ENCODE results near the gene EXOC3L4. TPM values are rescaled to one million over a fixed set of nuclear protein-coding genes. Genes with fewer than 3 reads are reported as not detected.

Gene EXOC3L4
- total and polyA plus RNA-seq, 2 of the 8 experiments (the other 6 are each of a cell fraction or from before 2014, with no cell fraction given) = 0.45 to 0.57 TPM

- no peak for FAIRE-seq
- Histone ChIP-seq H3K36me3 (ENCODE audit: control insufficient read depth in 2 of 4, insufficient read depth in 4 of 4, low read length in 3 of 4) (no peaks in the 10 kb centered on the region), H3K9ac (replicated peaks in 1 of 4; ENCODE audit: extremely low read depth in 1 of 4, low read depth in 3 of 4, low read length in 3 of 4) (no peak overlapping the region), H3K23ac (ENCODE audit: insufficient read length) (no peak overlapping the region), H3K14ac (ENCODE audit: insufficient read length) (no peak overlapping the region), H2AFZ (ENCODE audit: low read length) (0 out of 2 replicates have a peak overlapping the region, but pooled peaks have one; percentile 33), H2AK5ac (ENCODE audit: low read depth, low read length) (no peak overlapping the region), H2BK15ac (ENCODE audit: low read length) (peak overlapping the region; percentile 72; the same call in 1 of the 2 replicates), H3K9me3 (ENCODE audit: insufficient read depth in 2 of 2, low read depth in 1 of 2, low read length in 1 of 2) (no peaks in the 10 kb centered on the region), H4K20me1 (replicated peaks in 1 of 2; ENCODE audit: control insufficient read depth in 1 of 2, insufficient read depth in 2 of 2, low read length in 2 of 2) (peaks cover 0 to 1% of the 10 kb centered on the region in 2 experiments), H2BK5ac (ENCODE audit: low read depth, low read length) (peak overlapping the region; percentile 66; the same call in 1 of the 2 replicates), H3K79me2 (ENCODE audit: control insufficient read depth in 1 of 2, insufficient read depth in 2 of 2, low read length in 2 of 2) (no peaks in the 10 kb centered on the region), H3K23me2 (ENCODE audit: low read depth, low read length) (no peaks in the 10 kb centered on the region), H3K27me3 (replicated peaks in 1 of 4; ENCODE audit: control insufficient read depth in 3 of 4, extremely low read depth in 1 of 4, insufficient read depth in 3 of 4, low read length in 3 of 4) (no peaks in the 10 kb centered on the region), H4K8ac (ENCODE audit: extremely low read depth, insufficient read depth, low read length) (peak overlapping the region; percentile 39; the same call in 1 of the 2 replicates), H3K4me1 (replicated peaks in 1 of 4; ENCODE audit: control insufficient read depth in 3 of 4, insufficient read depth in 4 of 4, low read length in 3 of 4) (peaks cover 0 to 5% (median 4%) of the 10 kb centered on the region in 4 experiments; a peak in 3 of 7 replicates), H2BK12ac (ENCODE audit: low read depth, low read length) (peak overlapping the region; percentile 84; the same call in 1 of the 2 replicates), H3K4me3 (ENCODE audit: extremely low read depth in 1 of 4, insufficient read depth in 2 of 4, low read depth in 3 of 4, low read length in 4 of 4) (no peak overlapping the region), H2BK120ac (replicated peaks; ENCODE audit: low read depth, low read length) (no peak overlapping the region), H3K4ac (replicated peaks; ENCODE audit: insufficient read length, low read depth, low read length) (no peak overlapping the region), H4K5ac (ENCODE audit: insufficient read length, low read depth, low read length) (no peak overlapping the region), H2BK20ac (ENCODE audit: low read length) (no peak overlapping the region), H3K27ac (ENCODE audit: low read depth, low read length) (no peak overlapping the region), H3K79me1 (ENCODE audit: low read depth, low read length) (no peaks in the 10 kb centered on the region), H3K18ac (ENCODE audit: extremely low read depth, low read length) (peak overlapping the region; percentile 32; the same call in 1 of the 2 replicates), H3K4me2 (ENCODE audit: insufficient read depth in 1 of 2, low read depth in 2 of 2, low read length in 2 of 2) (no peak overlapping the region), H3K56ac (replicated peaks; ENCODE audit: insufficient read length, low read depth, low read length) (no peak overlapping the region), H4K91ac (replicated peaks; ENCODE audit: insufficient read length, low read length) (no peak overlapping the region)
- POLR2A ChIA-PET (ENCODE audit: partially characterized antibody) = interaction anchor here (0.6 to 1.7 kb wide), 4 partner anchors 14 to 187 kb away, joined by 3 to 4 read pairs (median 4); no protein-coding TSS in a partner anchor
- DNase-seq (ENCODE audit: low read depth in 1 of 2, low spot score in 2 of 2) = no peak
- WGBS, 2 experiments (ENCODE audit: extremely low coverage in 1 of 2, insufficient coverage in 1 of 2, insufficient read length in 1 of 2, insufficient replicate concordance in 2 of 2, low coverage in 1 of 2, low lambda C conversion rate in 2 of 2, missing lambda C conversion rate in 1 of 2) = 77% methylated on average over 16 of the region's 21 CpGs; no CpG with 5 or more reads in 1 of the 2 experiments
- CTCF ChIA-PET (ENCODE audit: partially characterized antibody) = interaction anchor here (0.5 to 2.1 kb wide), 20 partner anchors 9 to 135 kb away, joined by 3 to 18 read pairs (median 4); no protein-coding TSS in a partner anchor
- no peak for TF ChIP-seq BRCA1 (IDR thresholded peaks at IDR 0.05; ENCODE audit: low read depth, low read length)
- peak in 1 of 3 experiments; percentile 10; a peak in 1 of 4 replicates for TF ChIP-seq CTCF (IDR thresholded peaks at IDR 0.05; ENCODE audit: control extremely low read depth in 1 of 3, insufficient read depth in 1 of 3, low read depth in 1 of 3, low read length in 3 of 3)
- TF ChIP-seq YY1 (IDR thresholded peaks at IDR 0.05; ENCODE audit: low read depth, low read length) = no peak
- TF ChIP-seq ZNF274 (IDR thresholded peaks at IDR 0.05; ENCODE audit: borderline replicate concordance, extremely low read depth, low read length) = no peak
These were observed 62.3 kb downstream of the EXOC3L4 start for GRCh38 chr14:103156651-103157378.

Measured in H1 (cell line).